ENCODE data around the gene AARS2. TPM values are rescaled to one million over a fixed set of nuclear protein-coding genes. Genes with fewer than 3 reads are reported as not detected.

The AARS2 gene
- total RNA-seq, 4 donors from 2014 or later = 13.9 to 17.7 (median 16.4) TPM

DNA sequence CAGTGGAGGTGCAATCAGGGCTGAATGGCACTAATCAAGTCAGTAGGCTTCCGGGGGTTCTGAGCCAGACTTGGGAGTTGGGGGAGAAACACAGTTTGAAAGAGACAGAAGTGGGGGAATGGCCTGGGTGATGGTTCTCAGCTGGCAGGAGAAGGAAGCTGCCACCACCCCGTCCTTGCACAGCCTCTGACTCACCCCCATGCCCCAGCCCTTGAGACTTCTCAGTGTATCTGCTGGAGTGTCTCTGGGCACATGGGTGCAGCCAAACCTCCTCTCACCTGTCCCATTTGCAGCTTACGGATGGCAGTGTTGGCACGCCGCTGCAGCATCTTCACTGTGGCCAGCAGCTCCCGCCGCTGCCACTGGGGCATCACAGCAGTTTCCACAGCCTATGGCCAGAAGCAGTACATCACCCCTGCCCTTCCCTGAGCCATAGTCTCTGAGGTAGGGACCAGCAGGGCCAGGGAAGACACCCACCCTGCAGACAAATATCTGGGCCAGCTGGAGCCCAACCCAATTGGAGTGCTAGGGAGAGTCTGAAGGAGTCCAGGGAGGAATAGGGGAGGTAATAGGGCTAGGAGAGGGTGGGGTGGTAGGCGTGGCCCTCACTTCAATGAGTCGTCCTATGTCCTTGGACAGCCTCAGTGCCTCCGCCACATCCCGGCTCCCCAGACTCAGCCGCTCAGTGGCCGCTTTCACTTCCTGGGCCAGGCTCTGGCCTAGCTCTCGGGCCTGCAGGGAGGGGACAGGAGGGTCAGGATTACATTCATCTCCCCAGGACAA, 11.2 kb downstream of the AARS2 start:
- TF ChIP-seq, protein P1, sequence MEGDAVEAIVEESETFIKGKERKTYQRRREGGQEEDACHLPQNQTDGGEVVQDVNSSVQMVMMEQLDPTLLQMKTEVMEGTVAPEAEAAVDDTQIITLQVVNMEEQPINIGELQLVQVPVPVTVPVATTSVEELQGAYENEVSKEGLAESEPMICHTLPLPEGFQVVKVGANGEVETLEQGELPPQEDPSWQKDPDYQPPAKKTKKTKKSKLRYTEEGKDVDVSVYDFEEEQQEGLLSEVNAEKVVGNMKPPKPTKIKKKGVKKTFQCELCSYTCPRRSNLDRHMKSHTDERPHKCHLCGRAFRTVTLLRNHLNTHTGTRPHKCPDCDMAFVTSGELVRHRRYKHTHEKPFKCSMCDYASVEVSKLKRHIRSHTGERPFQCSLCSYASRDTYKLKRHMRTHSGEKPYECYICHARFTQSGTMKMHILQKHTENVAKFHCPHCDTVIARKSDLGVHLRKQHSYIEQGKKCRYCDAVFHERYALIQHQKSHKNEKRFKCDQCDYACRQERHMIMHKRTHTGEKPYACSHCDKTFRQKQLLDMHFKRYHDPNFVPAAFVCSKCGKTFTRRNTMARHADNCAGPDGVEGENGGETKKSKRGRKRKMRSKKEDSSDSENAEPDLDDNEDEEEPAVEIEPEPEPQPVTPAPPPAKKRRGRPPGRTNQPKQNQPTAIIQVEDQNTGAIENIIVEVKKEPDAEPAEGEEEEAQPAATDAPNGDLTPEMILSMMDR (IDR thresholded peaks at IDR 0.05) = no peak
- no peak for TF ChIP-seq POLR2AphosphoS5 (IDR thresholded peaks at IDR 0.05)
- no peak for TF ChIP-seq EP300 (IDR thresholded peaks at IDR 0.05)
- TF ChIP-seq POLR2A (IDR thresholded peaks at IDR 0.05) = no peak
- H3K27ac ChIP-seq = no peak overlapping the region
- WGBS = 82% methylated on average over 5 of the region's 14 CpGs
- H3K9me3 ChIP-seq = no peaks in the 10 kb centered on the region
- peaks cover 7% of the 10 kb centered on the region for H3K27me3 ChIP-seq
- peaks cover 12% of the 10 kb centered on the region for H3K4me1 ChIP-seq
- H3K36me3 ChIP-seq = peaks cover 70% of the 10 kb centered on the region
- H3K4me3 ChIP-seq = no peak overlapping the region
- peak in 1 of 2 donors; percentile 49 for DNase-seq (ENCODE audit: low spot score in 2 of 2)

DNA sequence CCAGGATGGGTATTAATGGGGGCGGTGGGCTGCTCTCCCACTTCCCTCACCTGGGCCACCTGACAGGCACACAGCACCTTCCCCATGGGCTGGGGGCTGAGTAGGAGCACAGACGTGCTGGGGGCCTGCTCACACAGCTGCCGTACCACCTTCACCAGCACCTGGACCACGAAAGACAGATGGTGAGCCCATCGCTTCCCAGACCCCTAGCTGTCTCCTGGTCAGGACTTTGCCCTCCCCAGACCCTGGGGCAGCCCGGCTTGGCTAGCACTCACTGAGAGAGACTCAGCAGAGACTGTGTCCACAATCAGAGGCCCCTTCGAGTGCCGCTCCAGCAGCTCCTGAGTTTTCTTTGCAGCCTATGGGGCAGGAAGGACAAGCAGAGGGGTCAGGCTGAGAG, 12.0 kb downstream of the AARS2 start:
- Histone ChIP-seq H3K9me3 (no peaks in the 10 kb centered on the region), H3K27ac (no peak overlapping the region), H3K4me3 (no peak overlapping the region), H3K27me3 (peaks cover 16% of the 10 kb centered on the region), H3K36me3 (peaks cover 61% of the 10 kb centered on the region), H3K4me1 (peaks cover 14% of the 10 kb centered on the region)
- TF ChIP-seq, protein P1 (IDR thresholded peaks at IDR 0.05) = no peak
- WGBS = 90% methylated on average over 2 of the region's 8 CpGs
- DNase-seq (ENCODE audit: low spot score in 2 of 2) = peak in 1 of 2 donors; percentile 74

DNA sequence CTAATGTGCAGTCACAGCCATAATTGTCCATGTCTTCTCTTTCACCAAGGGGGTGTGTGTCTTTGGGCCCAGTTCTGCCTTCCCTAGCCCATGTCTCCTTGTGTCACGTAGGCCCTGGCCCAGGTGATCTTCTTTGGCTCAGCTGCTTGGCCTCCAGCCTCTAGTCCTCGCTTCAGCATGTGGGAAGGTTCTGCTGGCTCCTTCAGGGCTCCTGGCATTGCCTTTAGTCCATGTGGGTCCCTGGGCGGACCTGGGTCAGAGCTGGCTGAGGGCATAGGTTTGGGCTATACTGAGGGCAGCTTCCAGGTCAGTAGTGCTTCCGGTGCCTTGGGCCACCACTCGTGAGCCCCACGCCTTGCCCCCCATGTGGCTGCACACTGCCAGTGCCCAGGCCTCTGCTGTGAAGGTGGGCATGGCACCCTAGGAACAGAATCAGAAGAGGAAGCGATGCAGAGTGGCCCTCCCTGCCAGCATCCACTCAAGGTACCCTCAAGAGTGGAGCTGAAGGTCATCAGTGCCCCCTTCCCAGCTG, 12.8 kb downstream of the AARS2 start:
- Histone ChIP-seq H3K9me3 (no peaks in the 10 kb centered on the region), H3K36me3 (peaks cover 54% of the 10 kb centered on the region), H3K27ac (no peak overlapping the region), H3K27me3 (peaks cover 23% of the 10 kb centered on the region), H3K4me3 (no peak overlapping the region), H3K4me1 (peaks cover 14% of the 10 kb centered on the region)
- no peak for DNase-seq (ENCODE audit: low spot score in 2 of 2)
- 40% methylated on average over 2 of the region's 7 CpGs for WGBS
- TF ChIP-seq POLR2A (IDR thresholded peaks at IDR 0.05) = no peak
- TF ChIP-seq EP300 (IDR thresholded peaks at IDR 0.05) = no peak
- no peak for TF ChIP-seq POLR2AphosphoS5 (IDR thresholded peaks at IDR 0.05)
- TF ChIP-seq, protein P1 (IDR thresholded peaks at IDR 0.05) = no peak

DNA sequence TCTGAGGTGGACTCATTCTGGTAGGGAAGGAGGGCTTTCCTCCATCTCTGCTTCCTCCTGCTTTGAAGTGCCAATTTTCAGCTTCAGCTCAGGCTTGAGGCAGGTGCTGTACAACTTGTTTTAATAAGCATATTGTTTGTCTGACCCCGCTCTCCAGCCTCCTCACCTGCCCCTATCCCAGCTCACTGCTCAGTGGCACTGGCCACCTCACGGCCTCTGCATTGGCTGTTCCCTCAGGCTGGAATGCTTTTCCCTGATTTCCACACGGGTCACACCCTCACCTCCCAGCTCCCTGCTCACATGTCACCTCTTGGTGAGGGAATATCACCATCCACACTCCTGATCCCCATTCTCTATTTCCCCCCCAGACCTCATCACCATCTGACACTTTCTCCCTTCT, 14.3 kb downstream of the AARS2 start:
- 77% methylated on average over 3 of the region's 3 CpGs for WGBS
- Histone ChIP-seq H3K27me3 (peaks cover 37% of the 10 kb centered on the region), H3K4me3 (no peak overlapping the region), H3K4me1 (peaks cover 14% of the 10 kb centered on the region), H3K36me3 (peaks cover 39% of the 10 kb centered on the region), H3K9me3 (no peaks in the 10 kb centered on the region), H3K27ac (no peak overlapping the region)
- TF ChIP-seq POLR2AphosphoS5 (IDR thresholded peaks at IDR 0.05) (no peak), EP300 (IDR thresholded peaks at IDR 0.05) (no peak), POLR2A (IDR thresholded peaks at IDR 0.05) (no peak)
- TF ChIP-seq, protein P1 (IDR thresholded peaks at IDR 0.05) = no peak
- no peak for DNase-seq (ENCODE audit: low spot score in 2 of 2)

DNA sequence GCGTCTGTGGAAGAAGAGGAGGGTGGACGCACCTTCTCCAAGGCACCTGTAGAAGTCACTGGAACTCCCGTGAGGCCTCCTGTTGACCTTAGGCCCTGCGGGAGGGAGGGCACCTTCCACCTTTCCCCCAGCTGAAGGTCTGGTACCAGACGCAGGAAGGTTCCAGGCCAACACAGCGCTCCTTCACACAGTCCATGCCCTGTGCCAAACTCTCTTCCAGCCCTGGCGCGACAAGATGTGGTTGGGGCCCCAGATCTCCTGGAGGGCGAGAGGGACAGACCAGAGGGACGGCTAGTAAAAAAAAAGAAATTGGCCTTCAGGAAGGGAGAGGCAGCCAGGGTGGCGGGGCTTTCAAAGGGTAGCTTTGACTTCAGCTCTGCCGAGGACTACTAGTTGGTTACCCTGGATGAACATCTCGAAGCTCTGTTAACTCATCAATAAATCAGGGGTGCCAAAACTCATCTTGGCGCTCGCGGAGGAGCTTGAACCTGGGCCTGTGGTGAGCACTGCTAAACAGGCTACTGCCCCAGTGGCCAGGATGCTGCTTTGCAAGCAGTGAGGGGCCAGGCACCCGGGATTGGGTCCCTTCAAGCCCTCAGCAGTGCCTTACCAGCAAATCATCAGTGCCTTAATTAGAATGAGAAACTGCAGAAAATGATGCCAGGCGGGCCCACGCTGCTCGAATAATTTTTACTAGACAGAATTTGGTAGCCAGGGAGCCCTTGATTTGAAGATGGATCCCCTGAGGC, 14.9 kb downstream of the AARS2 start:
- H3K4me1 ChIP-seq = peaks cover 14% of the 10 kb centered on the region
- peaks cover 32% of the 10 kb centered on the region for H3K36me3 ChIP-seq
- H3K27ac ChIP-seq = no peak overlapping the region
- H3K4me3 ChIP-seq = peak overlapping the region; percentile 50
- 38% methylated on average over 17 of the region's 20 CpGs for WGBS
- no peak for TF ChIP-seq POLR2A (IDR thresholded peaks at IDR 0.05)
- DNase-seq (ENCODE audit: low spot score in 2 of 2) = no peak
- H3K27me3 ChIP-seq = peaks cover 42% of the 10 kb centered on the region
- no peaks in the 10 kb centered on the region for H3K9me3 ChIP-seq
